OCI-LY7 (cell line): ENCODE measurements around the gene CSTPP1. TPM values are rescaled to one million over a fixed set of nuclear protein-coding genes. Genes with fewer than 3 reads are reported as not detected.

ENCODE experiments used
- BruUV-seq: library from RNA; stranded (reverse); fragments of 400-500 nt; replicated peaks from 2 replicates; lab custom pipeline; 2021; lab: Mats Ljungman, UMichigan
- CTCF ChIA-PET: fragments of 300-600 bp; sonication (Branson Sonifier 250); formaldehyde crosslinking; loops from one replicate; lab custom pipeline; 2022; ENCODE audit warnings: antibody characterized with exemption; ENCODE audit not compliant: unreplicated experiment; lab: Charles Lee
- POLR2A ChIA-PET: fragments of 300-600 bp; sonication (Branson Sonifier 250); formaldehyde crosslinking; loops from one replicate; lab custom pipeline; 2022; ENCODE audit warnings: antibody characterized with exemption; lab: Charles Lee
- DNase-seq: peaks from one replicate; pipeline ENCODE4 v3.0.0-alpha.2; 2015; ENCODE audit warnings: low spot score
- H2AFZ ChIP-seq: fragments of 200-600 bp; sonication (generic), shearing (Covaris generic); 2 replicates; pipeline ENCODE4 v1.6.1; 2014; ENCODE audit warnings: mild to moderate bottlenecking, antibody characterized with exemption, low read length, moderate library complexity
- H3K27ac ChIP-seq: fragments of 200-600 bp; sonication (generic); 2 replicates; pipeline ENCODE4 v1.5.1; 2014; ENCODE audit warnings: mixed run types, low read depth, mild to moderate bottlenecking, moderate library complexity, low read length, inconsistent platforms; ENCODE audit not compliant: poor library complexity, severe bottlenecking
- H3K36me3 ChIP-seq: fragments of 200-600 bp; sonication (generic); 2 replicates; pipeline ENCODE4 v1.6.1; 2014; ENCODE audit warnings: mild to moderate bottlenecking, antibody characterized with exemption, low read length, moderate library complexity, mixed read lengths; ENCODE audit not compliant: insufficient read depth
- H3K4me1 ChIP-seq: fragments of 200-600 bp; sonication (generic); 2 replicates; pipeline ENCODE4 v1.5.1; 2014; ENCODE audit warnings: mild to moderate bottlenecking, low read length; ENCODE audit not compliant: insufficient read depth, poor library complexity, severe bottlenecking
- H3K4me2 ChIP-seq: fragments of 200-600 bp; sonication (generic); 2 replicates; pipeline ENCODE4 v1.6.1; 2014; ENCODE audit warnings: mild to moderate bottlenecking, low read length
- H3K4me3 ChIP-seq: fragments of 200-600 bp; sonication (generic); 2 replicates; pipeline ENCODE4 v1.5.1; 2014; ENCODE audit warnings: mild to moderate bottlenecking, low read depth, low read length; ENCODE audit not compliant: poor library complexity, severe bottlenecking
- H3K79me2 ChIP-seq: fragments of 200-600 bp; sonication (generic); 2 replicates; pipeline ENCODE4 v1.6.1; 2016; ENCODE audit warnings: low read depth, mild to moderate bottlenecking, low read length, moderate library complexity, mixed read lengths; ENCODE audit not compliant: insufficient read depth
- H3K9me2 ChIP-seq: fragments of 200-600 bp; sonication (generic); 2 replicates; pipeline ENCODE4 v1.6.1; 2016; ENCODE audit warnings: mild to moderate bottlenecking, low read length, mixed read lengths; ENCODE audit not compliant: insufficient read depth
- H3K9me3 ChIP-seq: fragments of 200-600 bp; sonication (generic); 2 replicates; pipeline ENCODE4 v1.6.1; 2014; ENCODE audit warnings: mild to moderate bottlenecking, mixed run types, low read length, mixed read lengths
- H4K20me1 ChIP-seq: fragments of 200-600 bp; sonication (generic); 2 replicates; pipeline ENCODE4 v1.6.1; 2014; ENCODE audit warnings: mild to moderate bottlenecking, antibody characterized with exemption, low read length, moderate library complexity, mixed read lengths; ENCODE audit not compliant: insufficient read depth
- CTCF ChIP-seq: fragments of 200-600 bp; sonication (generic); conservative IDR thresholded peaks from 2 replicates; pipeline ENCODE4 v1.5.1; 2014; ENCODE audit warnings: mild to moderate bottlenecking, antibody characterized with exemption, low read length, moderate library complexity, mixed read lengths
- EZH2phosphoT487 ChIP-seq: fragments of 200-600 bp; sonication (generic); IDR thresholded peaks from 2 replicates; pipeline ENCODE4 v1.6.1; 2018; ENCODE audit warnings: low read depth, borderline replicate concordance, mild to moderate bottlenecking, mixed run types, antibody characterized with exemption, low read length, moderate library complexity, mixed read lengths
- intact Hi-C: fragments of 100-400 bp; cut with micrococcal nuclease; formaldehyde crosslinking; loops from one replicate; pipeline ENCODE4 v1.10.0; 2022; ENCODE audit not compliant: unreplicated experiment
- total RNA-seq, 2 experiments: library from RNA; depleted of rRNA in 1 of 2; stranded (reverse); fragments of >200 nt in 1 of 2; shearing (Covaris generic) in 1 of 2; gene quantifications; 2 replicates each; pipeline ENCODE4 v1.2.3, GENCODE V29; 2014 to 2022

The CSTPP1 gene
- total RNA-seq, 2 experiments from 2014 or later = 39.6 to 43.1 TPM

GRCh38 chr11:46916286-46917108, 20.1 kb upstream of the CSTPP1 start:
- H3K36me3 ChIP-seq = no peaks in the 10 kb centered on the region; the same call in none of the 2 replicates
- 0 out of 2 replicates have a peak, but pooled peaks cover 3% of the 10 kb centered on the region for H4K20me1 ChIP-seq
- no peak overlapping the region; the same call in 1 of the 2 replicates for H2AFZ ChIP-seq
- H3K9me3 ChIP-seq = no peaks in the 10 kb centered on the region
- no peak for DNase-seq
- BruUV-seq = no TSS peak
- peak overlapping the region; percentile 75 for H3K4me2 ChIP-seq
- peak overlapping the region; percentile 74 for H3K4me3 ChIP-seq
- H3K4me1 ChIP-seq = peaks cover 66% of the 10 kb centered on the region
- POLR2A ChIA-PET = interaction anchor here (0.6 to 1.4 kb wide), 5 partner anchors 9 to 196 kb away, joined by 3 to 4 read pairs (median 3); no protein-coding TSS in a partner anchor
- no peak overlapping the region for H3K27ac ChIP-seq
- intact Hi-C loops = loop anchor here (5.0 kb wide), 1 partner anchor 86 kb away; no protein-coding TSS in a partner anchor
- H3K79me2 ChIP-seq = peaks cover 35% of the 10 kb centered on the region; the same call in 1 of the 2 replicates
- TF ChIP-seq EZH2phosphoT487 = no peak
- TF ChIP-seq CTCF = peak; percentile 25; the same call in 1 of the 2 replicates
- CTCF ChIA-PET = no interaction called here
- no peaks in the 10 kb centered on the region for H3K9me2 ChIP-seq

GRCh38 chr11:46917109-46917761, 19.3 kb upstream of the CSTPP1 start:
- Histone ChIP-seq H3K9me2 (no peaks in the 10 kb centered on the region), H4K20me1 (no peaks in the 10 kb centered on the region), H3K9me3 (no peaks in the 10 kb centered on the region), H2AFZ (no peak overlapping the region; the same call in 1 of the 2 replicates), H3K79me2 (peaks cover 35% of the 10 kb centered on the region; the same call in 1 of the 2 replicates), H3K27ac (no peak overlapping the region), H3K4me1 (peaks cover 64% of the 10 kb centered on the region), H3K4me2 (peak overlapping the region; percentile 75), H3K4me3 (peak overlapping the region; percentile 74), H3K36me3 (no peaks in the 10 kb centered on the region; the same call in none of the 2 replicates)
- TF ChIP-seq CTCF (no peak), EZH2phosphoT487 (no peak)
- DNase-seq = no peak
- BruUV-seq = no TSS peak
- ChIA-PET POLR2A (interaction anchor here (0.6 to 1.4 kb wide), 5 partner anchors 16 to 195 kb away, joined by 3 to 4 read pairs (median 3); no protein-coding TSS in a partner anchor), CTCF (no interaction called here)
- intact Hi-C loops = loop anchor here (5.0 kb wide), 1 partner anchor 85 kb away; no protein-coding TSS in a partner anchor
